HepG2 (cell line): ENCODE measurements around the gene UBXN6. TPM values are rescaled to one million over a fixed set of nuclear protein-coding genes. Genes with fewer than 3 reads are reported as not detected.

ENCODE experiments used
- ATAC-seq: fragments of 200-7000 bp; cut with Tn5 transposase; 3 replicates; pipeline ENCODE4 v1.9.1; 2020; ENCODE audit warnings: mild to moderate bottlenecking, moderate library complexity
- BruUV-seq: library from RNA; stranded (reverse); fragments of 400-500 nt; replicated peaks from 2 replicates; lab custom pipeline; 2021; lab: Mats Ljungman, UMichigan
- CTCF ChIA-PET: fragments of 300-600 bp; formaldehyde crosslinking; extraction: SDS; loops from one replicate; lab custom pipeline; 2021; ENCODE audit warnings: low total read pairs, inconsistent platforms, low intra/inter-chr PET ratio; lab: Yijun Ruan, JAX
- POLR2A ChIA-PET: fragments of 350-600 bp; sonication (Branson Sonifier 250); formaldehyde crosslinking; loops from one replicate; lab custom pipeline; 2020; ENCODE audit warnings: antibody characterized with exemption, inconsistent platforms; lab: Yijun Ruan, JAX
- DNase-seq: peaks from one replicate; pipeline ENCODE4 v3.0.0-alpha.2; 2015; ENCODE audit warnings: low spot score
- FAIRE-seq: peaks from 3 replicates; lab custom pipeline; 2011; peaks lifted over from hg19 to GRCh38; lab: Jason Lieb, UNC
- H2AFZ ChIP-seq: one replicate; pipeline ENCODE4 v1.6.1; 2011; ENCODE audit warnings: low read length, inconsistent platforms
- H3K27ac ChIP-seq: fragments of 300-600 bp; 3 replicates; pipeline ENCODE4 v1.8.0; 2011; ENCODE audit warnings: mixed run types, mild to moderate bottlenecking, mixed read lengths, low read length, inconsistent platforms; ENCODE audit not compliant: insufficient read depth; ENCODE audit errors: extremely low read length
- H3K27me3 ChIP-seq, 2 experiments: fragments of 200-600 bp in 1 of 2; 2 replicates in 1 of 2; 3 replicates in 1 of 2; pipeline versions ENCODE4 v1.6.0 to v1.8.0; 2011; ENCODE audit warnings: low read length in 2 of 2, mild to moderate bottlenecking in 2 of 2, moderate library complexity in 2 of 2, inconsistent platforms in 1 of 2; ENCODE audit not compliant: insufficient read depth in 2 of 2, control insufficient read depth in 1 of 2
- H3K36me3 ChIP-seq, 2 experiments: fragments of 200-600 bp in 1 of 2; replicated peaks in 1 of 2; 2 replicates in 1 of 2; 3 replicates in 1 of 2; pipeline versions ENCODE4 v1.5.1 to v1.8.0; 2011; ENCODE audit warnings: low read length in 2 of 2, inconsistent platforms in 1 of 2; ENCODE audit not compliant: insufficient read depth in 2 of 2, control insufficient read depth in 1 of 2
- H3K4me1 ChIP-seq: 2 replicates; pipeline ENCODE4 v1.5.1; 2012; ENCODE audit warnings: low read length, inconsistent platforms; ENCODE audit not compliant: insufficient read depth
- H3K4me2 ChIP-seq: 2 replicates; pipeline ENCODE4 v1.6.0; 2011; ENCODE audit warnings: low read depth, low read length, inconsistent platforms
- H3K4me3 ChIP-seq, 3 experiments: fragments of 200-600 bp in 1 of 3; sonication (generic), shearing (Covaris generic) in 1 of 3; replicated peaks in 1 of 3; 2 replicates each; pipeline ENCODE4 v1.5.1; 2011 to 2016; ENCODE audit warnings: low read length in 3 of 3, inconsistent platforms in 2 of 3, low read depth in 2 of 3, mild to moderate bottlenecking in 2 of 3, control low read depth in 1 of 3, mixed read lengths in 1 of 3; ENCODE audit not compliant: insufficient read depth in 1 of 3
- H3K79me2 ChIP-seq: one replicate; pipeline ENCODE4 v1.6.1; 2011; ENCODE audit warnings: low read length, inconsistent platforms; ENCODE audit not compliant: insufficient read depth
- H3K9ac ChIP-seq: 2 replicates; pipeline ENCODE4 v1.6.0; 2011; ENCODE audit warnings: mild to moderate bottlenecking, low read depth, low read length, inconsistent platforms; ENCODE audit not compliant: insufficient read depth
- H3K9me3 ChIP-seq: 2 replicates; pipeline ENCODE4 v1.5.1; 2012; ENCODE audit warnings: mild to moderate bottlenecking, low read length
- H4K20me1 ChIP-seq: 2 replicates; pipeline ENCODE4 v1.6.0; 2011; ENCODE audit warnings: inconsistent platforms, mild to moderate bottlenecking, low read length, moderate library complexity; ENCODE audit not compliant: insufficient read depth
- HNF4G ChIP-seq, 2 experiments: sonication (generic) in 1 of 2; formaldehyde crosslinking in 1 of 2; IDR thresholded peaks; 2 replicates each; pipeline versions ENCODE4 v1.4.0 to v1.6.1; 2011 to 2020; ENCODE audit warnings: borderline replicate concordance in 2 of 2, low read depth in 2 of 2, mild to moderate bottlenecking in 2 of 2, low read length in 1 of 2, missing genetic modification reagents in 1 of 2, moderate library complexity in 1 of 2
- HOXA7 ChIP-seq: sonication (generic); formaldehyde crosslinking; IDR thresholded peaks from 2 replicates; pipeline ENCODE4 v1.8.1; 2022; ENCODE audit warnings: mild to moderate bottlenecking, missing genetic modification reagents, moderate library complexity
- MIER2 ChIP-seq: IDR thresholded peaks from 2 replicates; pipeline ENCODE4 v1.6.1; 2016; ENCODE audit warnings: missing biosample characterization, missing genetic modification reagents
- NFIC ChIP-seq: IDR thresholded peaks from 2 replicates; pipeline ENCODE4 v1.6.1; 2012; ENCODE audit warnings: mild to moderate bottlenecking, low read length, inconsistent platforms
- RAD21 ChIP-seq: fragments of 450-650 bp; formaldehyde crosslinking; IDR thresholded peaks from 2 replicates; pipeline ENCODE4 v1.5.0; 2020; ENCODE audit warnings: mild to moderate bottlenecking
- RXRB ChIP-seq: IDR thresholded peaks from 2 replicates; pipeline ENCODE4 v1.6.1; 2016; ENCODE audit warnings: borderline replicate concordance, missing genetic modification reagents, missing compliant biosample characterization
- ZNF326 ChIP-seq: sonication (generic); formaldehyde crosslinking; IDR thresholded peaks from 2 replicates; pipeline ENCODE4 v1.4.0; 2020; ENCODE audit warnings: missing genetic modification reagents, borderline replicate concordance
- ZNF557 ChIP-seq: sonication (generic); formaldehyde crosslinking; IDR thresholded peaks from 2 replicates; pipeline ENCODE4 v1.4.0; 2020; ENCODE audit warnings: missing genetic modification reagents
- ZNF646 ChIP-seq: sonication (generic); formaldehyde crosslinking; IDR thresholded peaks from 2 replicates; pipeline ENCODE4 v1.9.0; 2021; ENCODE audit warnings: mild to moderate bottlenecking, missing genetic modification reagents
- ZSCAN22 ChIP-seq: sonication (generic); formaldehyde crosslinking; IDR thresholded peaks from 2 replicates; pipeline ENCODE4 v1.4.0; 2020; ENCODE audit warnings: mild to moderate bottlenecking, missing genetic modification reagents
- WGBS: methylation state at CpG from one replicate; pipeline ENCODE4 v1.1.6; 2017; ENCODE audit warnings: low lambda C conversion rate; 5-methylcytosine and 5-hydroxymethylcytosine counted together
- in situ Hi-C: cut with HindIII; loops from 2 replicates; pipeline ENCODE4 v1.10.0; 2017; ENCODE audit warnings: low pct_unique_long_range_greater_than_20kb; ENCODE audit not compliant: extremely low pct_ligation_motif_present
- intact Hi-C: fragments of 100-400 bp; cut with micrococcal nuclease; formaldehyde crosslinking; loops from one replicate; pipeline ENCODE4 v1.10.0; 2022; ENCODE audit not compliant: unreplicated experiment
- polyA plus RNA-seq, 8 experiments: library from polyadenylated mRNA; depleted of rRNA in 3 of 8; stranded (reverse) in 7 of 8; unstranded in 1 of 8; fragments of >200 nt; fragmentation: Illumina TruSeq in 4 of 8; extraction: Trizol in 4 of 8; gene quantifications; 2 replicates each; pipeline versions ENCODE4 v1.2.1 to v1.2.3, GENCODE V29; 2011 to 2016; ENCODE audit warnings: low read depth in 4 of 8, missing spikeins in 1 of 8, mixed read lengths in 1 of 8; ENCODE audit not compliant: insufficient read depth in 1 of 8
- total RNA-seq, 5 experiments: library from RNA; depleted of rRNA; stranded (reverse); fragments of >200 nt; fragmentation: Illumina TruSeq; extraction: Trizol; gene quantifications; 2 replicates each; pipeline ENCODE4 v1.2.3, GENCODE V29; 2016; ENCODE audit warnings: low read depth in 1 of 5
- TF ChIP-seq, protein P1 (sequence below): sonication (generic); formaldehyde crosslinking; conservative IDR thresholded peaks from 2 replicates; pipeline ENCODE4 v1.8.0; 2022; ENCODE audit warnings: mild to moderate bottlenecking, moderate library complexity, missing genetic modification reagents
- TF ChIP-seq, protein P2 (sequence below): sonication (generic); formaldehyde crosslinking; IDR thresholded peaks from 2 replicates; pipeline ENCODE4 v1.5.1; 2020; ENCODE audit warnings: mild to moderate bottlenecking, missing genetic modification reagents, moderate library complexity

Gene UBXN6
- total and polyA plus RNA-seq, 2 of the 13 experiments (the other 11 are each of a cell fraction or from before 2014, with no cell fraction given), result 34.9 to 35.5 TPM

DNA sequence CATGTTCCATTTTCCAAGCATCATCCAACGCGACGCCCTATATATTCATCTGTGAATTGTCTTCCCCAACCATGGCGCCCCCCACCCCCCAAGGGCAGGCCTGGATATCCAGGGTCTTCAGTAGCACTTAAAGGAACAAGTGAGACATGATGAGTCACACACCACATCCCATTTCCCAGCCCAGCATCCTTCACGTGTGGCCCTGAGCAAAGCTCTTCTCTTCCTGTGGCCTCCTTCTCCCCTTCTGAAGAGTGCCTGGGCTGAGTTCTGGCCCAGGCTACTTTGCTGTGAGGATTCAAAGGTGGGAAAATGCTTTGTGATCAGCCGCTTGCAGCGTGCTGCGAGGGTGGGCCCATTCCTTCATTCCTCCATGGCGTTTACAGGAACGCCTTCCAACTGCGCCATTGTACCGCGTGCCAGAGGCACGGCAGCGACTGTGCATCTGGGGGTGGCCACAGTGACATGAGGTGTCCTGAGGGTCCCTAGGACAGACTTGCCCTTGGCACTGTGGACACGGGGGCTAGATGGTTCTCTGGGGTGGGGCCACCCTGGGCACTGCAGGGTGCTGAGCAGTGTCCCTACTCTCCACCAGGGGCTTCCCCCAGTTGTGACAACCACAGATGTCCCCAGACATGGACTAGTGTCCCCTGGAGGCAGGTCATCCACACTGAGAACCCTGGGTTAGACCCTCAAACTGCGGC, 49.0 kb upstream of the UBXN6 start:
- Histone ChIP-seq H3K4me2 (no peak overlapping the region), H3K4me1 (no peaks in the 10 kb centered on the region), H4K20me1 (no peaks in the 10 kb centered on the region), H3K79me2 (no peaks in the 10 kb centered on the region), H2AFZ (no peak overlapping the region), H3K9me3 (no peaks in the 10 kb centered on the region), H3K4me3 (no peak overlapping the region), H3K27ac (no peak overlapping the region), H3K27me3 (no peaks in the 10 kb centered on the region), H3K36me3 (peaks cover 3 to 8% of the 10 kb centered on the region in 2 experiments; a peak in 2 of 5 replicates), H3K9ac (no peak overlapping the region)
- POLR2A ChIA-PET, result no interaction called here
- BruUV-seq, result no TSS peak
- CTCF ChIA-PET, result no interaction called here
- 95% methylated on average over 16 of the region's 17 CpGs for WGBS
- intact Hi-C loops (no loop called here), in situ Hi-C loops (no loop called here)
- no peak for FAIRE-seq
- peak; percentile 63 for ATAC-seq
- no peak for DNase-seq
- TF ChIP-seq MIER2 (CRISPR knock-in tag) (no peak), HOXA7 (CRISPR knock-in tag) (no peak), HNF4G (IDR thresholded peaks at IDR 0.05; ENCODE audit: borderline replicate concordance, low read depth, low read length) (no peak), HNF4G (CRISPR knock-in tag; IDR thresholded peaks at IDR 0.05; ENCODE audit: borderline replicate concordance, low read depth) (no peak), ZSCAN22 (no peak), RXRB (CRISPR knock-in tag) (no peak), ZNF326 (CRISPR knock-in tag) (0 out of 2 replicates have a peak, but pooled peaks have one; percentile 24), ZNF557 (CRISPR knock-in tag) (no peak), NFIC (no peak), ZNF646 (CRISPR knock-in tag) (no peak), RAD21 (CRISPR knock-in tag) (0 out of 2 replicates have a peak, but pooled peaks have one; percentile 10)
- TF ChIP-seq, protein P1, sequence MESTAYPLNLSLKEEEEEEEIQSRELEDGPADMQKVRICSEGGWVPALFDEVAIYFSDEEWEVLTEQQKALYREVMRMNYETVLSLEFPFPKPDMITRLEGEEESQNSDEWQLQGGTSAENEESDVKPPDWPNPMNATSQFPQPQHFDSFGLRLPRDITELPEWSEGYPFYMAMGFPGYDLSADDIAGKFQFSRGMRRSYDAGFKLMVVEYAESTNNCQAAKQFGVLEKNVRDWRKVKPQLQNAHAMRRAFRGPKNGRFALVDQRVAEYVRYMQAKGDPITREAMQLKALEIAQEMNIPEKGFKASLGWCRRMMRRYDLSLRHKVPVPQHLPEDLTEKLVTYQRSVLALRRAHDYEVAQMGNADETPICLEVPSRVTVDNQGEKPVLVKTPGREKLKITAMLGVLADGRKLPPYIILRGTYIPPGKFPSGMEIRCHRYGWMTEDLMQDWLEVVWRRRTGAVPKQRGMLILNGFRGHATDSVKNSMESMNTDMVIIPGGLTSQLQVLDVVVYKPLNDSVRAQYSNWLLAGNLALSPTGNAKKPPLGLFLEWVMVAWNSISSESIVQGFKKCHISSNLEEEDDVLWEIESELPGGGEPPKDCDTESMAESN, result no peak
- TF ChIP-seq, protein P2, sequence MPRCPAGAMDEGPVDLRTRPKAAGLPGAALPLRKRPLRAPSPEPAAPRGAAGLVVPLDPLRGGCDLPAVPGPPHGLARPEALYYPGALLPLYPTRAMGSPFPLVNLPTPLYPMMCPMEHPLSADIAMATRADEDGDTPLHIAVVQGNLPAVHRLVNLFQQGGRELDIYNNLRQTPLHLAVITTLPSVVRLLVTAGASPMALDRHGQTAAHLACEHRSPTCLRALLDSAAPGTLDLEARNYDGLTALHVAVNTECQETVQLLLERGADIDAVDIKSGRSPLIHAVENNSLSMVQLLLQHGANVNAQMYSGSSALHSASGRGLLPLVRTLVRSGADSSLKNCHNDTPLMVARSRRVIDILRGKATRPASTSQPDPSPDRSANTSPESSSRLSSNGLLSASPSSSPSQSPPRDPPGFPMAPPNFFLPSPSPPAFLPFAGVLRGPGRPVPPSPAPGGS, result no peak
